Endothelial cell (in vitro differentiated cells): ENCODE data around the gene LOC101059915.
"Not testable (repeated sequence)": the region's sequence is repeated elsewhere in the genome, so short reads cannot be mapped to it uniquely, and the experiment has no call there.

ENCODE experiments used
- DNase-seq: peaks from one replicate; pipeline ENCODE4 v3.0.0; 2021; ENCODE audit warnings: low spot score
- H3K27ac Mint-ChIP-seq: one replicate; pipeline ENCODE4 v1.8.0; 2021; ENCODE audit warnings: mixed read lengths, inconsistent platforms; ENCODE audit not compliant: unreplicated experiment
- H3K27me3 Mint-ChIP-seq: one replicate; pipeline ENCODE4 v1.8.0; 2021; ENCODE audit warnings: mild to moderate bottlenecking, moderate library complexity, mixed read lengths, inconsistent platforms; ENCODE audit not compliant: unreplicated experiment
- H3K36me3 Mint-ChIP-seq: one replicate; pipeline ENCODE4 v1.8.0; 2021; ENCODE audit warnings: mild to moderate bottlenecking, low read depth, mixed read lengths, inconsistent platforms; ENCODE audit not compliant: unreplicated experiment
- H3K4me1 Mint-ChIP-seq: one replicate; pipeline ENCODE4 v1.8.0; 2021; ENCODE audit warnings: mild to moderate bottlenecking, mixed read lengths, inconsistent platforms; ENCODE audit not compliant: unreplicated experiment
- H3K4me3 Mint-ChIP-seq: one replicate; pipeline ENCODE4 v1.8.0; 2021; ENCODE audit warnings: mild to moderate bottlenecking, mixed read lengths, inconsistent platforms; ENCODE audit not compliant: unreplicated experiment
- H3K9me3 Mint-ChIP-seq: one replicate; pipeline ENCODE4 v1.8.0; 2021; ENCODE audit warnings: mixed read lengths, inconsistent platforms; ENCODE audit not compliant: unreplicated experiment
- CTCF ChIP-seq: fragments of 200-600 bp; sonication (generic); IDR thresholded peaks from one replicate; pipeline ENCODE4 v1.5.0; 2021; ENCODE audit warnings: antibody characterized with exemption; ENCODE audit not compliant: unreplicated experiment

Gene LOC101059915

GRCh38 chrX:71669492-71669891 lies 2.1 kb downstream of the LOC101059915 start:
- DNase-seq: no peak
- Mint-ChIP-seq H3K9me3 (no peaks in the 10 kb centered on the region), H3K4me3 (no peak overlapping the region), H3K27me3 (peaks cover 6% of the 10 kb centered on the region), H3K4me1 (peaks cover 10% of the 10 kb centered on the region), H3K27ac (no peak overlapping the region), H3K36me3 (no peaks in the 10 kb centered on the region)
- TF ChIP-seq CTCF: no peak

- not testable (repeated sequence) for H3K9me3 Mint-ChIP-seq, H3K27ac Mint-ChIP-seq
- peak; percentile 38 for DNase-seq
These were observed 2.6 kb downstream of the LOC101059915 start for GRCh38 chrX:71669947-71670346.

GRCh38 chrX:71671043-71671780 lies 3.9 kb downstream of the LOC101059915 start:
- no peak overlapping the region for H3K27ac Mint-ChIP-seq
- DNase-seq: no peak
- peaks cover 10% of the 10 kb centered on the region for H3K4me1 Mint-ChIP-seq

More at GRCh38 chrX:71669947-71670346, 2.6 kb downstream of the LOC101059915 start:
- H3K36me3 Mint-ChIP-seq, H3K27me3 Mint-ChIP-seq, H3K4me1 Mint-ChIP-seq, H3K4me3 Mint-ChIP-seq: not testable (repeated sequence)

GRCh38 chrX:71671938-71672337 lies 4.6 kb downstream of the LOC101059915 start:
- Mint-ChIP-seq H3K4me3 (no peak overlapping the region), H3K36me3 (no peaks in the 10 kb centered on the region), H3K27ac (no peak overlapping the region), H3K4me1 (peaks cover 10% of the 10 kb centered on the region), H3K27me3 (peaks cover 6% of the 10 kb centered on the region), H3K9me3 (no peaks in the 10 kb centered on the region)
- TF ChIP-seq CTCF: no peak
- no peak for DNase-seq

More at GRCh38 chrX:71671043-71671780, 3.9 kb downstream of the LOC101059915 start:
- no peak for TF ChIP-seq CTCF
- peaks cover 6% of the 10 kb centered on the region for H3K27me3 Mint-ChIP-seq
- H3K4me3 Mint-ChIP-seq: no peak overlapping the region
- no peaks in the 10 kb centered on the region for H3K9me3 Mint-ChIP-seq
- no peaks in the 10 kb centered on the region for H3K36me3 Mint-ChIP-seq

GRCh38 chrX:71675636-71676035 lies 8.3 kb downstream of the LOC101059915 start:
- H3K9me3 Mint-ChIP-seq, H3K36me3 Mint-ChIP-seq, DNase-seq, H3K4me3 Mint-ChIP-seq, H3K27ac Mint-ChIP-seq, H3K27me3 Mint-ChIP-seq: not testable (repeated sequence)
- peaks cover 14% of the 10 kb centered on the region for H3K4me1 Mint-ChIP-seq

- H3K4me3 Mint-ChIP-seq, H3K36me3 Mint-ChIP-seq, H3K9me3 Mint-ChIP-seq, H3K27me3 Mint-ChIP-seq, H3K27ac Mint-ChIP-seq, DNase-seq: not testable (repeated sequence)
- peaks cover 12% of the 10 kb centered on the region for H3K4me1 Mint-ChIP-seq
These were observed 8.9 kb downstream of the LOC101059915 start for GRCh38 chrX:71676068-71676795.

GRCh38 chrX:71677195-71677594 lies 9.8 kb downstream of the LOC101059915 start:
- H3K4me3 Mint-ChIP-seq, H3K36me3 Mint-ChIP-seq, H3K4me1 Mint-ChIP-seq, DNase-seq, H3K27me3 Mint-ChIP-seq, H3K27ac Mint-ChIP-seq, H3K9me3 Mint-ChIP-seq: not testable (repeated sequence)
